ENCODE measurements around the gene COL27A1.
"Not testable (repeated sequence)": the region's sequence is repeated elsewhere in the genome, so short reads cannot be mapped to it uniquely, and the experiment has no call there.

Gene COL27A1

GRCh38 chr9:114325684-114326254 is 170.4 kb downstream of the COL27A1 start:
- DNase-seq: not testable (repeated sequence)

GRCh38 chr9:114327749-114328148 is 172.4 kb downstream of the COL27A1 start:
- DNase-seq: no peak

- DNase-seq: not testable (repeated sequence)
Measured at GRCh38 chr9:114328357-114328820, 173.1 kb downstream of the COL27A1 start.

- not testable (repeated sequence) for DNase-seq
Measured at GRCh38 chr9:114328937-114329624, 173.7 kb downstream of the COL27A1 start.

- DNase-seq: not testable (repeated sequence)
Measured at GRCh38 chr9:114329625-114330022, 174.3 kb downstream of the COL27A1 start, which contains the start of gene ORM2. Gene ORM2, plus strand, starts transcription at chr9:114329869. Its CDS starts 36 bp downstream, at chr9:114329905.

GRCh38 chr9:114330636-114331035 is 175.3 kb downstream of the COL27A1 start:
- no peak for DNase-seq

- DNase-seq: not testable (repeated sequence)
Measured at GRCh38 chr9:114331229-114332195, 176.2 kb downstream of the COL27A1 start.

- not testable (repeated sequence) for DNase-seq
Measured at GRCh38 chr9:114332474-114333040, 177.2 kb downstream of the COL27A1 start.

GRCh38 chr9:114333718-114334117 is 178.4 kb downstream of the COL27A1 start:
- DNase-seq: not testable (repeated sequence)

GRCh38 chr9:114334490-114334889 is 179.2 kb downstream of the COL27A1 start:
- DNase-seq: no peak

GRCh38 chr9:114335745-114336144 is 180.4 kb downstream of the COL27A1 start:
- no peak for DNase-seq

- no peak for DNase-seq
Measured at GRCh38 chr9:114336157-114336556, 180.8 kb downstream of the COL27A1 start.

- DNase-seq: no peak
Measured at GRCh38 chr9:114336699-114337395, 181.5 kb downstream of the COL27A1 start.

GRCh38 chr9:114338187-114338586 is 182.8 kb downstream of the COL27A1 start:
- DNase-seq: no peak

- peak; percentile 47 for DNase-seq
Measured at GRCh38 chr9:114339130-114339908, 184.0 kb downstream of the COL27A1 start.

GRCh38 chr9:114341152-114341830 is 186.0 kb downstream of the COL27A1 start:
- DNase-seq: no peak

GRCh38 chr9:114341991-114342390 is 186.7 kb downstream of the COL27A1 start:
- no peak for DNase-seq

- no peak for DNase-seq
Measured at GRCh38 chr9:114342755-114343440, 187.6 kb downstream of the COL27A1 start.

- DNase-seq: peak; percentile 13
Measured at GRCh38 chr9:114343471-114344187, 188.3 kb downstream of the COL27A1 start.

Measured in fibroblast of skin of back (primary cell).